Endothelial cell of umbilical vein (primary cell): ENCODE results near the gene ELMO1.

ENCODE experiments used
- CTCF ChIP-seq, 2 donors: IDR thresholded peaks; 1 replicate in 1 of 2; 2 replicates in 1 of 2; pipeline ENCODE4 v1.5.1; 2011; ENCODE audit warnings: low read length in 2 of 2, mild to moderate bottlenecking in 2 of 2, moderate library complexity in 2 of 2, control low read depth in 1 of 2, inconsistent platforms in 1 of 2, low read depth in 1 of 2; ENCODE audit not compliant: insufficient read depth in 1 of 2; ENCODE audit errors: extremely low read depth in 1 of 2
- EZH2 ChIP-seq: IDR thresholded peaks from 2 replicates; pipeline ENCODE4 v1.6.1; 2012; ENCODE audit warnings: borderline replicate concordance, low read depth, mild to moderate bottlenecking, moderate library complexity, low read length, inconsistent platforms; ENCODE audit not compliant: severe bottlenecking
- FOS ChIP-seq: IDR thresholded peaks from 2 replicates; pipeline ENCODE4 v1.6.1; 2011; ENCODE audit warnings: mild to moderate bottlenecking, low read length, moderate library complexity, borderline replicate concordance; ENCODE audit not compliant: insufficient read depth
- POLR2A ChIP-seq: IDR thresholded peaks from 2 replicates; pipeline ENCODE4 v1.6.1; 2012; ENCODE audit warnings: low read depth, mild to moderate bottlenecking, control low read depth, low read length

DNA sequence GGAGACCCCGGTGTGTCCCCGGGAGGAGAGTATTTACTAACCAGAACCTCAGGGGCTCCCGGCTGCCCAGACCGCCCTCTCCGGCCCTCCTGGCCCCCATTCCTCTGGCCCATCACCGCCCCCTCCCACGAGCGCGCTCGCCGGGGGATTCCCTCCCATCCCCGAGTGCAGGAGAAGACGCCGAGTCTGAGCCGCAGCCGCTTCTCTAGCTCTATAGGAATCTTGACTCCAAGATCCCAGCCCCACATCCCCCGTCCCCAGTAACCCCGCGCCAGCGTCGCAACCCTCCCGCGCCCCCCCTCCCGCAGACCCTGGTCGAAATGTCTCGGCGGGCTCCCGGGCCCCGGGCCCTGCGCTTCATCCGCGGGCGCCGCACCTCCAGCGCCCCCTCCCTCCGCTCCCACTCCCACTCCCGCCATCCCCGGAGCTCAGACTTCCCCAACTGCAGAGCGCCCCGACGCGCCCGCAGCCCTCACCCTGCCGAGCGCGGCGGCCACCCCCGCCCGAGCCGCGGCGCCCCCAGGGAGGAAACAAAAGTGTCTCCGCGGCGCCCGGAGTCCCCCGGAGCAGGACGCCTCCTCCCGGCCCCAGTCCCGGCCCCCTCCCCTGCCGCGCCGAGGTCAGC lies 541 bp downstream of the ELMO1 start:
- TF ChIP-seq CTCF (IDR thresholded peaks at IDR 0.05; ENCODE audit: extremely low read depth in 1 of 2, insufficient read depth in 1 of 2, low read depth in 1 of 2, low read length in 2 of 2) (no peak), POLR2A (no peak), EZH2 (no peak), FOS (no peak)
